Measurements from ENCODE around the gene GSTA2. TPM values are rescaled to one million over a fixed set of nuclear protein-coding genes. Genes with fewer than 3 reads are reported as not detected.
"Not testable (repeated sequence)": the region's sequence is repeated elsewhere in the genome, so short reads cannot be mapped to it uniquely, and the experiment has no call there.

The GSTA2 gene
- not detected for polyA plus RNA-seq (2013, experiment 1 of 2)
- not detected for polyA plus RNA-seq (2013, experiment 2 of 2)

DNA sequence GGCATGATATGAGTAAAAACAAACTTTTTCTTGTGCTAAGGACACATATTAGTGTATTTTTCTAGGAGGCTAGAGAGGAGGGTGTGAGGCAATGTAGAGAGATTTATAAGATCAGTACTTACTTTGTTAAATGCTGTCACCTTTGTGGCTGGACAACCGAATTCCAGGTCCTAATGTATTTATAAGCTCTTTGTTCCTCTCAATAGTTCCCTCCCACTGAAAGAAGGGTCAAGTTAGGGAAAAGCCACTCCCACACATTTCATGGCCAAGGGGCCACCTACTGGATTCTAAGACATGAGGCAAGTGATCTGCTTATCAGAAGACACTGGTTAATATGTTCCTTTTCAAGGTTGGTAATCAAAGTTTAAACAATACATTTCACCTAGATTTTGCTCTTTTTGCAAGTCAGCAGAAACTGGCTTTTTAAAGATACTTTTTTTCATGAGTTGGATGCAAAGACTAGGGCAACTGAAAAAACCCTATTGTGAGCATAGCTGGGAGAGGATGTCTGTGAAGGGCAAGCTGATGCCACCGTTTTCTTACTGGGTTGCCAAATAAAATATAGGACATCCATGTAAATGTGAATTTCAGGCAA lies at the start of gene GSTA2:
GSTA2 (minus strand) TSS at position 154 of the 595 bp plus-strand sequence. CDS start 5,528 bp downstream, outside the sequence.
- not testable (repeated sequence) for H3K4me2 ChIP-seq (ENCODE audit: low read length, poor library complexity, severe bottlenecking); H2BK5ac ChIP-seq (ENCODE audit: low read depth, low read length, poor library complexity, severe bottlenecking); H3K18ac ChIP-seq (ENCODE audit: low read depth in 1 of 2, low read length in 2 of 2); H3K4me1 ChIP-seq (ENCODE audit: control insufficient read depth, insufficient read depth, low read depth, low read length); H3K79me1 ChIP-seq (replicated peaks; ENCODE audit: low read length, poor library complexity, severe bottlenecking); H3K27me3 ChIP-seq (ENCODE audit: control insufficient read depth in 1 of 2, insufficient read depth in 1 of 2, low read length in 2 of 2); H4K91ac ChIP-seq (ENCODE audit: low read length); H2AFZ ChIP-seq (ENCODE audit: low read depth, low read length); DNase-seq; H3K27ac ChIP-seq (ENCODE audit: low read length, poor library complexity, severe bottlenecking); H3K14ac ChIP-seq (ENCODE audit: low read length in 2 of 2); H3K4ac ChIP-seq (ENCODE audit: low read depth in 1 of 2, low read length in 2 of 2); H2BK12ac ChIP-seq (ENCODE audit: low read length in 2 of 2); H3K36me3 ChIP-seq (ENCODE audit: control insufficient read depth in 1 of 2, insufficient read depth in 2 of 2, low read depth in 1 of 2, low read length in 2 of 2); H3K4me3 ChIP-seq (ENCODE audit: insufficient read depth in 1 of 2, low read depth in 1 of 2, low read length in 2 of 2); H3K9ac ChIP-seq (ENCODE audit: low read length); H3K9me3 ChIP-seq (ENCODE audit: control insufficient read depth, low read length); H2BK15ac ChIP-seq (ENCODE audit: low read depth, poor library complexity, severe bottlenecking); H3K23ac ChIP-seq (ENCODE audit: low read length in 2 of 2); H2BK120ac ChIP-seq (ENCODE audit: low read depth, low read length); H4K8ac ChIP-seq (ENCODE audit: low read length); H2AK5ac ChIP-seq (ENCODE audit: low read length, severe bottlenecking)
- WGBS: 100% methylated on average over 1 of the region's 2 CpGs

DNA sequence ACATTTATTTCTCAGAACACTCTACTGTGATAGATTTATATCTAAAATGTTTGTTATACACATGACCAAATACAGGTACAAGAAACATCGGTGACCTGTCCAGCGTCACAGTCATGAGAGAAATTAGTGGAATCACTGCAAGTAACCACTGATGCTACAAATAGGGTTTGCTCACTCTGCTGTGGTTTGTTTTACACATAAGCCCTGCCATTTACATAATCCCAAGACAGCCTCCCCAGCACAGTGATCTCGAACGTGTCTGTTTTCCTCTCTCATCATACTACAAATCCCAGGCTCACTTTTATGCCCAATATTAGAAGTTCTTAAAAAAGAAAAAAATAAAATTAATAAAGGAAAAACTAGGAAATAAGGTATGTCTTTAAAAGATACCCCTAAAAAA lies 46.5 kb upstream of the GSTA2 start:
- H3K9me3 ChIP-seq (ENCODE audit: control insufficient read depth, low read length); H3K4me1 ChIP-seq (ENCODE audit: control insufficient read depth, insufficient read depth, low read depth, low read length); H2BK12ac ChIP-seq (ENCODE audit: low read length in 2 of 2); H2AFZ ChIP-seq (ENCODE audit: low read depth, low read length); H2BK5ac ChIP-seq (ENCODE audit: low read depth, low read length, poor library complexity, severe bottlenecking); DNase-seq; H2BK15ac ChIP-seq (ENCODE audit: low read depth, poor library complexity, severe bottlenecking); H3K18ac ChIP-seq (ENCODE audit: low read depth in 1 of 2, low read length in 2 of 2); H3K4me2 ChIP-seq (ENCODE audit: low read length, poor library complexity, severe bottlenecking); H4K8ac ChIP-seq (ENCODE audit: low read length); H3K23ac ChIP-seq (ENCODE audit: low read length in 2 of 2); H2AK5ac ChIP-seq (ENCODE audit: low read length, severe bottlenecking); H3K4ac ChIP-seq (ENCODE audit: low read depth in 1 of 2, low read length in 2 of 2); H3K79me1 ChIP-seq (replicated peaks; ENCODE audit: low read length, poor library complexity, severe bottlenecking); H3K27ac ChIP-seq (ENCODE audit: low read length, poor library complexity, severe bottlenecking); H2BK120ac ChIP-seq (ENCODE audit: low read depth, low read length); H3K4me3 ChIP-seq (ENCODE audit: insufficient read depth in 1 of 2, low read depth in 1 of 2, low read length in 2 of 2); H3K27me3 ChIP-seq (ENCODE audit: control insufficient read depth in 1 of 2, insufficient read depth in 1 of 2, low read length in 2 of 2); H3K14ac ChIP-seq (ENCODE audit: low read length in 2 of 2); H3K9ac ChIP-seq (ENCODE audit: low read length); H3K36me3 ChIP-seq (ENCODE audit: control insufficient read depth in 1 of 2, insufficient read depth in 2 of 2, low read depth in 1 of 2, low read length in 2 of 2); H4K91ac ChIP-seq (ENCODE audit: low read length): not testable (repeated sequence)
- WGBS: 100% methylated on average over 2 of the region's 4 CpGs

GRCh38 chr6:52808660-52809059 lies 45.4 kb upstream of the GSTA2 start:
- H2BK12ac ChIP-seq (ENCODE audit: low read length in 2 of 2): no peak overlapping the region
- H2BK5ac ChIP-seq (ENCODE audit: low read depth, low read length, poor library complexity, severe bottlenecking): no peak overlapping the region
- H3K23ac ChIP-seq (ENCODE audit: low read length in 2 of 2): no peak overlapping the region
- no peaks in the 10 kb centered on the region for H3K9me3 ChIP-seq (ENCODE audit: control insufficient read depth, low read length)
- H3K18ac ChIP-seq (ENCODE audit: low read depth in 1 of 2, low read length in 2 of 2): no peak overlapping the region
- H4K8ac ChIP-seq (ENCODE audit: low read length): no peak overlapping the region
- no peak overlapping the region for H3K4ac ChIP-seq (ENCODE audit: low read depth in 1 of 2, low read length in 2 of 2)
- WGBS: 92% methylated on average over 5 of the region's 5 CpGs
- no peak overlapping the region for H3K27ac ChIP-seq (ENCODE audit: low read length, poor library complexity, severe bottlenecking)
- H4K91ac ChIP-seq (ENCODE audit: low read length): no peak overlapping the region
- H3K14ac ChIP-seq (ENCODE audit: low read length in 2 of 2): no peak overlapping the region
- no peak overlapping the region for H3K9ac ChIP-seq (ENCODE audit: low read length)
- no peak overlapping the region for H2AK5ac ChIP-seq (ENCODE audit: low read length, severe bottlenecking)
- no peaks in the 10 kb centered on the region for H3K79me1 ChIP-seq (replicated peaks; ENCODE audit: low read length, poor library complexity, severe bottlenecking)
- no peak overlapping the region for H2BK15ac ChIP-seq (ENCODE audit: low read depth, poor library complexity, severe bottlenecking)
- H2BK120ac ChIP-seq (ENCODE audit: low read depth, low read length): no peak overlapping the region
- H3K27me3 ChIP-seq (ENCODE audit: control insufficient read depth in 1 of 2, insufficient read depth in 1 of 2, low read length in 2 of 2): peaks cover 6 to 8% of the 10 kb centered on the region in 2 experiments
- no peaks in the 10 kb centered on the region for H3K36me3 ChIP-seq (ENCODE audit: control insufficient read depth in 1 of 2, insufficient read depth in 2 of 2, low read depth in 1 of 2, low read length in 2 of 2)
- H3K4me2 ChIP-seq (ENCODE audit: low read length, poor library complexity, severe bottlenecking): no peak overlapping the region
- no peaks in the 10 kb centered on the region for H3K4me1 ChIP-seq (ENCODE audit: control insufficient read depth, insufficient read depth, low read depth, low read length)
- DNase-seq: no peak
- H3K4me3 ChIP-seq (ENCODE audit: insufficient read depth in 1 of 2, low read depth in 1 of 2, low read length in 2 of 2): no peak overlapping the region
- no peak overlapping the region for H2AFZ ChIP-seq (ENCODE audit: low read depth, low read length)

DNA sequence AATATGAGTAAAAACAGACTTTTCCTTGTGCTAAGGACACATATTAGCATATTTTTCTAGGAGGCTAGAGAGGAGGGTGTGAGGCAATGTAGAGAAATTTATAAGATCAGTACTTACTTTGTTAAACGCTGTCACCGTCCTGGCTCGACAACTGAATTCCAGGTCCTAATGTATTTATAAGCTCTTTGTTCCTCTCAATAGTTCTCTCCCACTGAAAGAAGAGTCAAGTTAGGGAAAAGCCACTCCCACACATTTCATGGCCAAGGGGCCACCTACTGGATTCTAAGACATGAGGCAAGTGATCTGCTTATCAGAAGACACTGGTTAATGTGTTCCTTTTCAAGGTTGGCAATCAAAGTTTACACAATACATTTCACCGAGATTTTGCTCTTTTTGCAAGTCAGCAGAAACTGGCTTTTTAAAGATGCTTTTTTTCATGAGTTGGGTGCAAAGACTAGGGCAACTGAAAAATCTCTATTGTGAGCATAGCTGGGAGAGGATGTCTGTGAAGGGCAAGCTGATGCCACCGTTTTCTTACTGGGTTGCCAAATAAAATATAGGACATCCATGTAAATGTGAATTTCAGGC lies 40.5 kb upstream of the GSTA2 start, which contains the start of gene GSTA1:
GSTA1 (minus strand) TSS at position 149 of the 588 bp plus-strand sequence. CDS start 4,549 bp downstream, outside the sequence.
- 100% methylated on average over 1 of the region's 5 CpGs for WGBS
- not testable (repeated sequence) for H2BK120ac ChIP-seq (ENCODE audit: low read depth, low read length)

More for the DNA sequence above, 40.5 kb upstream of the GSTA2 start, which contains the start of gene GSTA1:
- H3K4ac ChIP-seq (ENCODE audit: low read depth in 1 of 2, low read length in 2 of 2); H3K18ac ChIP-seq (ENCODE audit: low read depth in 1 of 2, low read length in 2 of 2); H3K9ac ChIP-seq (ENCODE audit: low read length); H4K8ac ChIP-seq (ENCODE audit: low read length); H3K4me2 ChIP-seq (ENCODE audit: low read length, poor library complexity, severe bottlenecking); H3K4me3 ChIP-seq (ENCODE audit: insufficient read depth in 1 of 2, low read depth in 1 of 2, low read length in 2 of 2); H3K14ac ChIP-seq (ENCODE audit: low read length in 2 of 2); H2BK12ac ChIP-seq (ENCODE audit: low read length in 2 of 2); H3K36me3 ChIP-seq (ENCODE audit: control insufficient read depth in 1 of 2, insufficient read depth in 2 of 2, low read depth in 1 of 2, low read length in 2 of 2); H4K91ac ChIP-seq (ENCODE audit: low read length); DNase-seq; H3K79me1 ChIP-seq (replicated peaks; ENCODE audit: low read length, poor library complexity, severe bottlenecking); H3K4me1 ChIP-seq (ENCODE audit: control insufficient read depth, insufficient read depth, low read depth, low read length); H2BK5ac ChIP-seq (ENCODE audit: low read depth, low read length, poor library complexity, severe bottlenecking); H2BK15ac ChIP-seq (ENCODE audit: low read depth, poor library complexity, severe bottlenecking); H3K9me3 ChIP-seq (ENCODE audit: control insufficient read depth, low read length); H3K23ac ChIP-seq (ENCODE audit: low read length in 2 of 2); H2AFZ ChIP-seq (ENCODE audit: low read depth, low read length); H2AK5ac ChIP-seq (ENCODE audit: low read length, severe bottlenecking); H3K27ac ChIP-seq (ENCODE audit: low read length, poor library complexity, severe bottlenecking): not testable (repeated sequence)
- H3K27me3 ChIP-seq (ENCODE audit: control insufficient read depth in 1 of 2, insufficient read depth in 1 of 2, low read length in 2 of 2): peaks cover 8 to 11% of the 10 kb centered on the region in 2 experiments

Measured in mesenchymal stem cell (in vitro differentiated cells and primary cell).